HEK293T (cell line): Measurements from ENCODE around the gene LRG1.
"Not testable (repeated sequence)": the region's sequence is repeated elsewhere in the genome, so short reads cannot be mapped to it uniquely, and the experiment has no call there.

Source experiments
- CTCF ChIA-PET: fragments of 350-600 bp; formaldehyde crosslinking; extraction: SDS; loops from one replicate; lab custom pipeline; 2021; ENCODE audit warnings: antibody characterized with exemption, inconsistent platforms; lab: Yijun Ruan, JAX
- POLR2A ChIA-PET: fragments of 350-600 bp; formaldehyde crosslinking; extraction: SDS; loops from one replicate; lab custom pipeline; 2020; ENCODE audit warnings: antibody characterized with exemption, inconsistent platforms; lab: Yijun Ruan, JAX
- DNase-seq: peaks from one replicate; pipeline ENCODE4 v3.0.0; 2012; ENCODE audit warnings: mixed read lengths; ENCODE audit errors: extremely low spot score
- ARNT ChIP-seq: fragments of 450-650 bp; IDR thresholded peaks from 2 replicates; pipeline ENCODE4 v1.6.1; 2017; ENCODE audit warnings: mild to moderate bottlenecking
- BHLHE40 ChIP-seq: fragments of 450-650 bp; IDR thresholded peaks from 2 replicates; pipeline ENCODE4 v1.6.1; 2016; ENCODE audit warnings: mild to moderate bottlenecking, moderate library complexity, borderline replicate concordance
- CTBP1 ChIP-seq: fragments of 450-650 bp; IDR thresholded peaks from 2 replicates; pipeline ENCODE4 v1.6.1; 2016; ENCODE audit warnings: borderline replicate concordance
- ELF4 ChIP-seq: fragments of 450-650 bp; IDR thresholded peaks from 2 replicates; pipeline ENCODE4 v1.6.1; 2017; ENCODE audit warnings: antibody characterized with exemption
- FOXA1 ChIP-seq: fragments of 450-650 bp; IDR thresholded peaks from 2 replicates; pipeline ENCODE4 v1.6.1; 2016; ENCODE audit warnings: mild to moderate bottlenecking
- FOXK2 ChIP-seq: fragments of 450-650 bp; IDR thresholded peaks from 2 replicates; pipeline ENCODE4 v1.6.1; 2016; ENCODE audit warnings: mild to moderate bottlenecking
- FOXM1 ChIP-seq: fragments of 450-650 bp; IDR thresholded peaks from 2 replicates; pipeline ENCODE4 v1.6.1; 2017; ENCODE audit warnings: mild to moderate bottlenecking, borderline replicate concordance
- HDGF ChIP-seq: fragments of 450-650 bp; IDR thresholded peaks from 2 replicates; pipeline ENCODE4 v1.6.1; 2017; ENCODE audit warnings: antibody characterized with exemption, borderline replicate concordance
- L3MBTL2 ChIP-seq: fragments of 450-650 bp; conservative IDR thresholded peaks from 2 replicates; pipeline ENCODE4 v1.6.1; 2016; ENCODE audit warnings: mild to moderate bottlenecking
- LEF1 ChIP-seq: fragments of 450-650 bp; IDR thresholded peaks from 2 replicates; pipeline ENCODE4 v1.6.1; 2017; ENCODE audit warnings: mild to moderate bottlenecking, borderline replicate concordance
- NFRKB ChIP-seq: fragments of 450-650 bp; IDR thresholded peaks from 2 replicates; pipeline ENCODE4 v1.6.1; 2016; ENCODE audit warnings: mild to moderate bottlenecking, moderate library complexity
- SP1 ChIP-seq: fragments of 450-650 bp; IDR thresholded peaks from 2 replicates; pipeline ENCODE4 v1.6.1; 2017
- SUZ12 ChIP-seq: fragments of 450-650 bp; IDR thresholded peaks from 2 replicates; pipeline ENCODE4 v1.6.1; 2016; ENCODE audit warnings: mild to moderate bottlenecking
- TARDBP ChIP-seq: fragments of 450-650 bp; IDR thresholded peaks from 2 replicates; pipeline ENCODE4 v1.6.1; 2016
- ZNF384 ChIP-seq: fragments of 450-650 bp; IDR thresholded peaks from 2 replicates; pipeline ENCODE4 v1.6.1; 2016
- TF ChIP-seq, protein P1 (sequence below): fragments of 450-650 bp; IDR thresholded peaks from 2 replicates; pipeline ENCODE4 v1.6.1; 2016

The LRG1 gene

DNA sequence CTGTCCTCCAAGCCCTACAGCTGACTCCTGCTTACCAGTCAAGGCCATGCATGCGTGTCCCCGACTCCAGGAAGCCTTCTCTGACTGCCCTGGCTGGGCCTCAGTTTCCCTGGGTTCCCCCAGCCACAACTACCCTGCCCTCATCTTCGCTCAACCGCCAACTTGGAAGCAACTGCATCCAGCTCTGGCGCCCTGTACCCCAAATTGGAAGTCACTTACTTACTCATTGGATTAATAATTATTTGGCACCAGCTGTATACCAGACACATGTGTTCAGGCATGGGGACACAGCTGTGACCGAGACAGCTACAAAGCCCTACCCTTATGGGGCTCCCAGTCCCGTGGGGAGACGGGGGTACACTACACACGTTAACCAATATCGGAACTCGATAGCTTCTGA lies 30.6 kb upstream of the LRG1 start:
- no peak for DNase-seq
- ChIA-PET POLR2A (no interaction called here), CTCF (interaction anchor here (0.7 to 2.4 kb wide), 2 partner anchors 12 to 66 kb away, joined by 3 to 13 read pairs; no protein-coding TSS in a partner anchor)
- TF ChIP-seq ELF4 = no peak
- TF ChIP-seq L3MBTL2 = no peak
- no peak for TF ChIP-seq CTBP1
- TF ChIP-seq FOXK2 = no peak
- TF ChIP-seq, protein P1, sequence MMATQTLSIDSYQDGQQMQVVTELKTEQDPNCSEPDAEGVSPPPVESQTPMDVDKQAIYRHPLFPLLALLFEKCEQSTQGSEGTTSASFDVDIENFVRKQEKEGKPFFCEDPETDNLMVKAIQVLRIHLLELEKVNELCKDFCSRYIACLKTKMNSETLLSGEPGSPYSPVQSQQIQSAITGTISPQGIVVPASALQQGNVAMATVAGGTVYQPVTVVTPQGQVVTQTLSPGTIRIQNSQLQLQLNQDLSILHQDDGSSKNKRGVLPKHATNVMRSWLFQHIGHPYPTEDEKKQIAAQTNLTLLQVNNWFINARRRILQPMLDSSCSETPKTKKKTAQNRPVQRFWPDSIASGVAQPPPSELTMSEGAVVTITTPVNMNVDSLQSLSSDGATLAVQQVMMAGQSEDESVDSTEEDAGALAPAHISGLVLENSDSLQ = no peak
- TF ChIP-seq ARNT = no peak
- TF ChIP-seq BHLHE40 = no peak
- TF ChIP-seq SUZ12 = no peak
- TF ChIP-seq FOXM1 = no peak
- TF ChIP-seq FOXA1 = no peak

DNA sequence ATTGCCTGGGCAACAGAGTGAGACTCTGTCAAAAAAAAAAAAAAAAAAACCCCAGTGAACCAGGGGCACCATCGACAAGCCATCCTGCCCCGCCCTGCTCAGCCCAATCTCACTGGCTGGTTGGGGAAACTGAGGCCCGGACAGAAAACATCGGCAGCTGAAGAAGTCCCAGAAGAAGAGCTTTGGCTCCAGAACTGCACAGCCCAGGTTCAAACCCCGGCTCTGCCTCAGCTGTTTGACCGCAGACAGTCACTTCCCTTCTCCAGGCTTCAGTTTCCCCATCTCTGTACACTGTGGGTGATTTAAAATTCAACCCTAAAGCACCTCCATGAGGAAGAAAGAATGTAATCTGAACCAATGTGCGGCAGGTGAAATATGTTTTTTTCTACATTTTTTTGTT lies 29.1 kb upstream of the LRG1 start:
- DNase-seq = no peak
- ChIA-PET POLR2A (no interaction called here), CTCF (interaction anchor here (2.8 to 3.0 kb wide), 2 partner anchors 65 to 68 kb away, joined by 19 to 21 read pairs; no protein-coding TSS in a partner anchor)
- TF ChIP-seq FOXA1 (no peak), LEF1 (no peak), TARDBP (no peak), NFRKB (no peak), ELF4 (no peak), SUZ12 (no peak), HDGF (no peak)

GRCh38 chr19:4567584-4568071 lies 27.8 kb upstream of the LRG1 start:
- peak; percentile 79 for DNase-seq
- TF ChIP-seq CTBP1 = no peak
- no peak for TF ChIP-seq SP1
- TF ChIP-seq NFRKB = no peak
- TF ChIP-seq BHLHE40 = no peak
- no peak for TF ChIP-seq FOXK2
- TF ChIP-seq FOXA1 = no peak
- TF ChIP-seq LEF1 = no peak
- no peak for TF ChIP-seq ARNT
- TF ChIP-seq FOXM1 = no peak
- TF ChIP-seq, protein P1 = no peak
- TF ChIP-seq SUZ12 = no peak
- TF ChIP-seq ELF4 = no peak
- TF ChIP-seq HDGF = no peak
- TF ChIP-seq ZNF384 = no peak
- TF ChIP-seq TARDBP = no peak
- no peak for TF ChIP-seq L3MBTL2
- POLR2A ChIA-PET = no interaction called here
- CTCF ChIA-PET = interaction anchor here (0.5 to 3.0 kb wide), 15 partner anchors 8 to 83 kb away, joined by 3 to 21 read pairs (median 3); no protein-coding TSS in a partner anchor

DNA sequence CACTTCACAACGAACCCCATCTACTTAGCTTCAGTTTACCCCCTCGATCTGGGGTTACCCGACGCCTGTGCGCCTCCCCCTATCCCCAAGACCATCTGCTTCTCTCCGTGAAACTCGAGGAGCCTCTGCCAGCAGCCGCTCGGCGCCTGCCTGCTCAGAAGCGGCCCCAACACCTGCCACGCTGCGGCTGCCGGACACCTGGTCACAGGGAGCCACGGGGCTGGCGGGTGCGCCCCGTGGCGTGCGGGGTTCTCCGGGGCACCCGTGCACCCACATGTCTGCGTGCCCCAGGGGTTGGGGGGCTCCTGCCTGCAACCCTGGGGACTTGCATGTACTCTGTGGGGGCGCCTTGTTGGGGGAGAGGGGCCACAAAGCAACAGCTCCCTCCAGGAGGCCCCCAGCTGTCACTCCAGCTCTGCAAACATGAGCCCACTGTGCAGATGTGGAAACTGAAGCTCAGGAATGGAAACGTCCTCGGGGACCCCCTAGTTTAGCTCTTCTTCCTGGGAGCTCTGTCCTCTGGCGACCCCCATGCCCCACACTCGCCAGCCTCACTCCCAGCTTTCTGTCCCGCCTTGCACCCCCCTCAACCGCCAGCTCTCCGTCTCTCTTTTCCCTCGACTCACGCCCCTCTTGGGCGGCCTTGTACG lies 26.7 kb upstream of the LRG1 start:
- no peak for DNase-seq
- CTCF ChIA-PET = interaction anchor here (0.5 to 3.0 kb wide), 13 partner anchors 8 to 479 kb away, joined by 3 to 21 read pairs (median 3); no protein-coding TSS in a partner anchor
- TF ChIP-seq CTBP1 = no peak
- no peak for TF ChIP-seq FOXK2
- TF ChIP-seq SP1 = no peak
- no peak for TF ChIP-seq BHLHE40
- no peak for TF ChIP-seq FOXA1
- TF ChIP-seq TARDBP = no peak
- no peak for TF ChIP-seq ZNF384
- TF ChIP-seq NFRKB = no peak
- no peak for TF ChIP-seq ELF4
- TF ChIP-seq L3MBTL2 = no peak
- TF ChIP-seq HDGF = no peak
- POLR2A ChIA-PET = interaction anchor here (1.2 kb wide), 1 partner anchor 70 kb away, joined by 3 read pairs; no protein-coding TSS in a partner anchor

DNA sequence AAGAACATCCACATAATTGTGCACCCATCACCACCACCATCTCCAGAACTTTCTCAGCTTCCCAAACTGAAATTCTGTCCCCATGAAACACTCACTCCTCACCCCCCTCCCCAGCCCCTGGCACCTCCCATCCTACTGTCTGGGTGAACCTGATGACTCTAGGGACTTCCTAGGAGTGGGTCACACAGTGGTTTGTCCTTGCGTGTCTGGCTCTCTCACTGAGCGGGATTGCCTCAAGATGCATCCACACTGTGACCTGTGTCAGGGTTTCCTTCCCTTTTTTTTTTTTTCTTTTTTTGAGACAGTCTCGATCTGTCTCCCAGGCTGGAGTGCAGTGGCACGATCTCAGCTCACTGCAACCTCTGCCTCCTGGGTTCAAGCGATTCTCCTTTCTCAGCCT lies 23.7 kb upstream of the LRG1 start:
- CTCF ChIA-PET, DNase-seq, POLR2A ChIA-PET: not testable (repeated sequence)

- POLR2A ChIA-PET, DNase-seq, CTCF ChIA-PET: not testable (repeated sequence)
Measured at GRCh38 chr19:4562085-4562484, 22.2 kb upstream of the LRG1 start.

- no peak for DNase-seq
- POLR2A ChIA-PET = no interaction called here
- TF ChIP-seq FOXM1 (no peak), ELF4 (no peak), ARNT (no peak), BHLHE40 (no peak), FOXA1 (no peak), TARDBP (no peak), LEF1 (no peak), SUZ12 (no peak), CTBP1 (no peak), NFRKB (no peak)
- TF ChIP-seq, protein P1 = no peak
- CTCF ChIA-PET = interaction anchor here (0.5 to 1.2 kb wide), 2 partner anchors 7 to 66 kb away, joined by 3 to 6 read pairs; no protein-coding TSS in a partner anchor
Measured at GRCh38 chr19:4559569-4559968, 19.7 kb upstream of the LRG1 start, which contains the start of gene SEMA6B. Gene SEMA6B, minus strand, starts transcription at chr19:4559684. Its CDS starts 1,227 bp downstream, at chr19:4558457.
